ENCODE results near the gene TMEM131. TPM values are rescaled to one million over a fixed set of nuclear protein-coding genes. Genes with fewer than 3 reads are reported as not detected.

TMEM131 gene
- total and polyA plus RNA-seq, 2 of the 8 experiments (the other 6 are each of a cell fraction or from before 2014, with no cell fraction given): 9.7 to 22.9 TPM

DNA sequence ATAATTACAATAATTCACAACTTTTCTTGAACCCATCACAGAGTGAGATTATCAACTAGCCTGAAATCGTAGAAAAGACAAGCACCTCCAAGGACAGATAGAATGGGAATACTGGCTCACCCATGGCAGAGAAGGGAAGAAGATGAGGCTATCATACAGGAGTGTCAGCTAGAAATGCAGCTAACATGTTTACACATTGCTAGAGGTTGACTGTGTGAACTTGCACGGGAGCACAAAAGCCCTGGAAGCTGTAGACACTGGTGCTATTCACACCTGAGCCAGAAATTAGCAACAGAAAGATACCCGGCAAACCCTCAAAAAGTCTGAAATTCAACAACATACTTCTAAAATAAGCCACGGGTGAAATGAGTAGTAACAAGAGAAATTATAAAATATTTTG, 150.6 kb downstream of the TMEM131 start:
- POLR2A ChIA-PET (ENCODE audit: partially characterized antibody): no interaction called here
- H3K9me3 ChIP-seq (ENCODE audit: insufficient read depth in 2 of 2, low read depth in 1 of 2, low read length in 1 of 2): no peaks in the 10 kb centered on the region
- no peaks in the 10 kb centered on the region for H3K79me1 ChIP-seq (ENCODE audit: low read depth, low read length)
- no peak overlapping the region for H4K8ac ChIP-seq (ENCODE audit: extremely low read depth, insufficient read depth, low read length)
- H3K4me1 ChIP-seq (replicated peaks in 1 of 4; ENCODE audit: control insufficient read depth in 3 of 4, insufficient read depth in 4 of 4, low read length in 3 of 4): no peaks in the 10 kb centered on the region
- 58% methylated on average over 4 of the region's 4 CpGs; no CpG with 5 or more reads in 1 of the 2 experiments for WGBS, 2 experiments (ENCODE audit: extremely low coverage in 1 of 2, insufficient coverage in 1 of 2, insufficient read length in 1 of 2, insufficient replicate concordance in 2 of 2, low coverage in 1 of 2, low lambda C conversion rate in 2 of 2, missing lambda C conversion rate in 1 of 2)
- no peak overlapping the region for H3K23ac ChIP-seq (ENCODE audit: insufficient read length)
- DNase-seq (ENCODE audit: low read depth in 1 of 2, low spot score in 2 of 2): no peak
- no peak overlapping the region for H3K4me2 ChIP-seq (ENCODE audit: insufficient read depth in 1 of 2, low read depth in 2 of 2, low read length in 2 of 2)
- H3K14ac ChIP-seq (ENCODE audit: insufficient read length): no peak overlapping the region
- H4K5ac ChIP-seq (ENCODE audit: insufficient read length, low read depth, low read length): no peak overlapping the region
- no peak overlapping the region for H3K18ac ChIP-seq (ENCODE audit: extremely low read depth, low read length)
- H3K36me3 ChIP-seq (ENCODE audit: control insufficient read depth in 2 of 4, insufficient read depth in 4 of 4, low read length in 3 of 4): no peaks in the 10 kb centered on the region
- H3K79me2 ChIP-seq (ENCODE audit: control insufficient read depth in 1 of 2, insufficient read depth in 2 of 2, low read length in 2 of 2): no peaks in the 10 kb centered on the region
- H3K27me3 ChIP-seq (replicated peaks in 1 of 4; ENCODE audit: control insufficient read depth in 3 of 4, extremely low read depth in 1 of 4, insufficient read depth in 3 of 4, low read length in 3 of 4): no peaks in the 10 kb centered on the region
- no peak overlapping the region for H2BK5ac ChIP-seq (ENCODE audit: low read depth, low read length)
- CTCF ChIA-PET (ENCODE audit: partially characterized antibody): interaction anchor here (1.4 kb wide), 1 partner anchor 14 kb away, joined by 3 read pairs; no protein-coding TSS in a partner anchor
- H3K23me2 ChIP-seq (ENCODE audit: low read depth, low read length): no peaks in the 10 kb centered on the region
- no peak overlapping the region for H3K9ac ChIP-seq (replicated peaks in 1 of 4; ENCODE audit: extremely low read depth in 1 of 4, low read depth in 3 of 4, low read length in 3 of 4)
- H4K20me1 ChIP-seq (replicated peaks in 1 of 2; ENCODE audit: control insufficient read depth in 1 of 2, insufficient read depth in 2 of 2, low read length in 2 of 2): peaks cover 0 to 4% of the 10 kb centered on the region in 2 experiments
- H2BK15ac ChIP-seq (ENCODE audit: low read length): no peak overlapping the region
- FAIRE-seq: no peak
- no peak overlapping the region for H3K27ac ChIP-seq (ENCODE audit: low read depth, low read length)
- H4K91ac ChIP-seq (replicated peaks; ENCODE audit: insufficient read length, low read length): no peak overlapping the region
- no peak overlapping the region for H2AFZ ChIP-seq (ENCODE audit: low read length)
- no peak overlapping the region for H3K56ac ChIP-seq (replicated peaks; ENCODE audit: insufficient read length, low read depth, low read length)
- H3K4ac ChIP-seq (replicated peaks; ENCODE audit: insufficient read length, low read depth, low read length): no peak overlapping the region
- H2BK120ac ChIP-seq (replicated peaks; ENCODE audit: low read depth, low read length): no peak overlapping the region
- H3K4me3 ChIP-seq (ENCODE audit: extremely low read depth in 1 of 4, insufficient read depth in 2 of 4, low read depth in 3 of 4, low read length in 4 of 4): no peak overlapping the region
- no peak overlapping the region for H2AK5ac ChIP-seq (ENCODE audit: low read depth, low read length)
- H2BK12ac ChIP-seq (ENCODE audit: low read depth, low read length): no peak overlapping the region
- no peak overlapping the region for H2BK20ac ChIP-seq (ENCODE audit: low read length)
- TF ChIP-seq, protein P1, sequence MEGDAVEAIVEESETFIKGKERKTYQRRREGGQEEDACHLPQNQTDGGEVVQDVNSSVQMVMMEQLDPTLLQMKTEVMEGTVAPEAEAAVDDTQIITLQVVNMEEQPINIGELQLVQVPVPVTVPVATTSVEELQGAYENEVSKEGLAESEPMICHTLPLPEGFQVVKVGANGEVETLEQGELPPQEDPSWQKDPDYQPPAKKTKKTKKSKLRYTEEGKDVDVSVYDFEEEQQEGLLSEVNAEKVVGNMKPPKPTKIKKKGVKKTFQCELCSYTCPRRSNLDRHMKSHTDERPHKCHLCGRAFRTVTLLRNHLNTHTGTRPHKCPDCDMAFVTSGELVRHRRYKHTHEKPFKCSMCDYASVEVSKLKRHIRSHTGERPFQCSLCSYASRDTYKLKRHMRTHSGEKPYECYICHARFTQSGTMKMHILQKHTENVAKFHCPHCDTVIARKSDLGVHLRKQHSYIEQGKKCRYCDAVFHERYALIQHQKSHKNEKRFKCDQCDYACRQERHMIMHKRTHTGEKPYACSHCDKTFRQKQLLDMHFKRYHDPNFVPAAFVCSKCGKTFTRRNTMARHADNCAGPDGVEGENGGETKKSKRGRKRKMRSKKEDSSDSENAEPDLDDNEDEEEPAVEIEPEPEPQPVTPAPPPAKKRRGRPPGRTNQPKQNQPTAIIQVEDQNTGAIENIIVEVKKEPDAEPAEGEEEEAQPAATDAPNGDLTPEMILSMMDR (IDR thresholded peaks at IDR 0.05; ENCODE audit: control extremely low read depth in 1 of 3, insufficient read depth in 1 of 3, low read depth in 1 of 3, low read length in 3 of 3): no peak
- TF ChIP-seq POLR2AphosphoS5 (IDR thresholded peaks at IDR 0.05; ENCODE audit: low read depth, low read length) (no peak), CHD2 (IDR thresholded peaks at IDR 0.05; ENCODE audit: low read length) (no peak), GTF2F1 (IDR thresholded peaks at IDR 0.05; ENCODE audit: borderline replicate concordance, low read depth, low read length) (no peak), CHD1 (IDR thresholded peaks at IDR 0.05; ENCODE audit: low read depth, low read length) (no peak), CBX5 (IDR thresholded peaks at IDR 0.05; ENCODE audit: low read depth, low read length) (no peak), RFX5 (IDR thresholded peaks at IDR 0.05; ENCODE audit: borderline replicate concordance, low read depth, low read length) (no peak), TCF12 (IDR thresholded peaks at IDR 0.05; ENCODE audit: low read depth, low read length) (no peak), SP1 (IDR thresholded peaks at IDR 0.05; ENCODE audit: low read depth, low read length) (no peak)

Data from H1 (cell line).